OCI-LY7 (cell line): ENCODE data around the gene OR4M1.
"Not testable (repeated sequence)": the region's sequence is repeated elsewhere in the genome, so short reads cannot be mapped to it uniquely, and the experiment has no call there.

Experiments
- CTCF ChIP-seq: fragments of 200-600 bp; sonication (generic); conservative IDR thresholded peaks from 2 replicates; pipeline ENCODE4 v1.5.1; 2014; ENCODE audit warnings: mild to moderate bottlenecking, antibody characterized with exemption, low read length, moderate library complexity, mixed read lengths
- EZH2phosphoT487 ChIP-seq: fragments of 200-600 bp; sonication (generic); IDR thresholded peaks from 2 replicates; pipeline ENCODE4 v1.6.1; 2018; ENCODE audit warnings: low read depth, borderline replicate concordance, mild to moderate bottlenecking, mixed run types, antibody characterized with exemption, low read length, moderate library complexity, mixed read lengths

GRCh38 chr14:19819879-19820278 lies 46.6 kb downstream of the OR4M1 start:
- not testable (repeated sequence) for TF ChIP-seq CTCF, EZH2phosphoT487
